Activated CD4-positive, alpha-beta T cell treated with anti-CD3 and anti-CD28 coated beads, Interleukin-2, amount 50 U/mL, for 16 hours (primary cell): ENCODE data around the gene PCDHGB3.
"Not testable (repeated sequence)": the region's sequence is repeated elsewhere in the genome, so short reads cannot be mapped to it uniquely, and the experiment has no call there.

Experiments used
- DNase-seq: peaks from one replicate; pipeline ENCODE4 v3.0.0-alpha.2; 2020

Gene PCDHGB3

GRCh38 chr5:141359790-141360426, 10.1 kb upstream of the PCDHGB3 start, which contains the start of gene PCDHGB2:
Gene PCDHGB2 (plus strand): TSS chr5:141359994. CDS start chr5:141360136, 142 bp downstream.
- DNase-seq, result no peak

GRCh38 chr5:141360685-141361084, 9.4 kb upstream of the PCDHGB3 start:
- DNase-seq, result no peak

DNA sequence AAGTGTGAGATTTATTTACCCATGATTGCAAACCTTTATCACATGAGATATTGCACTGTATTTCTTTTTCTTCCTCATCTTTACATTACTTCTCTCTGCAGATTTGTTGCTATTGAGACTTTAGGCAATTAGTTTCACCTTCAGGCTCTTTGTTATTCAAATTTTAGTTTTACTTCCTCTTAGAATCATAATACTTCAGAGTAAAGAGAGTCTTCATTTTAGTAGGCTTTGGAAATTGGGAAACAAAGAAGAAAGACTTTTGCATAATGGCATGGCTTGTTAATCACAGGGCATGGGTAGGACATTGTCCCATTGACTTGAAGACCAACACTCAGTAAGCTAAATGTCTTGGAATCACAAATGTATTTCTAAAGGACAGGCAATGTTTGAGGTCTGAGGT, 7.3 kb upstream of the PCDHGB3 start:
- DNase-seq, result no peak

- DNase-seq, result no peak
Observed at GRCh38 chr5:141363952-141364660, 5.9 kb upstream of the PCDHGB3 start, which contains the start of gene PCDHGA5. Gene PCDHGA5 (plus strand): TSS chr5:141364162. CDS start chr5:141364331, 169 bp downstream.

- DNase-seq, result no peak
Observed at GRCh38 chr5:141366016-141366896, 3.8 kb upstream of the PCDHGB3 start.

- no peak for DNase-seq
Observed at GRCh38 chr5:141371572-141372475, 1.8 kb downstream of the PCDHGB3 start.

GRCh38 chr5:141373673-141374317, 3.8 kb downstream of the PCDHGB3 start, which contains the start of gene PCDHGA6:
Gene PCDHGA6 (plus strand): TSS chr5:141373891. CDS start chr5:141374084, 193 bp downstream.
- peak; percentile 6 for DNase-seq

GRCh38 chr5:141374627-141375026, 4.6 kb downstream of the PCDHGB3 start:
- DNase-seq, result no peak

GRCh38 chr5:141375444-141376155, 5.6 kb downstream of the PCDHGB3 start:
- DNase-seq, result not testable (repeated sequence)

DNA sequence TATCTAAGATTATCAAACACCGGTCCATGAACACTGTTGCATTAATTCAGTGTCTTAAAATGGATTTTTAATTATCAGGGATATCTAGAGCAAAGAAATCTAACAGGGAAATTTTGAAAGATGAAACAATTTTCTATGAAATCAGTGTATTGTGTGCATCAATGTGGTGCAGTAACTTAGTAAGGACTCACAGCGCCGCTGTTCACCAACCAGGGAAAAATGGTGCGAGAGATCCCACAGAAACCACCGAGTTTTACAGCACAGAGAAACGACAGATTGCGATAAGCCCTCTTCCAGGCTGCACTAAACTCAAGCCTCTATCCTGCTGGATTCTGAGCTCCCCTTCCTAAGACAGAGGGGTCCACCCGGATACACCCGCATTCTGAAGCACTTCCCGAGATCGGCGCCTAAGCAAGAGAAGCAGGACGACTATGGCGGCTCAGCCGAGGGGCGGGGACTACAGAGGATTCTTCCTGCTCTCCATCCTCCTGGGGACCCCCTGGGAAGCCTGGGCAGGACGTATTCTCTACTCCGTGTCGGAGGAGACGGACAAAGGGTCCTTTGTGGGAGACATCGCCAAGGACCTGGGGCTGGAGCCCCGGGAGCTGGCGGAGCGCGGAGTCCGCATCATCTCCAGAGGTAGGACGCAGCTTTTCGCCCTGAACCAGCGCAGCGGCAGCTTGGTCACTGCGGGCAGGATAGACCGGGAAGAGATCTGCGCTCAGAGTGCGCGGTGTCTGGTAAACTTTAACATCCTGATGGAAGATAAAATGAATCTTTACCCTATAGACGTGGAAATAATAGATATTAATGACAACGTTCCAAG, 12.6 kb downstream of the PCDHGB3 start, which contains the start of gene PCDHGA7:
Gene PCDHGA7, plus strand, starts transcription at position 274 of the 826 bp plus-strand sequence. Its CDS starts 158 bp downstream, at position 432.
- DNase-seq, result no peak

DNA sequence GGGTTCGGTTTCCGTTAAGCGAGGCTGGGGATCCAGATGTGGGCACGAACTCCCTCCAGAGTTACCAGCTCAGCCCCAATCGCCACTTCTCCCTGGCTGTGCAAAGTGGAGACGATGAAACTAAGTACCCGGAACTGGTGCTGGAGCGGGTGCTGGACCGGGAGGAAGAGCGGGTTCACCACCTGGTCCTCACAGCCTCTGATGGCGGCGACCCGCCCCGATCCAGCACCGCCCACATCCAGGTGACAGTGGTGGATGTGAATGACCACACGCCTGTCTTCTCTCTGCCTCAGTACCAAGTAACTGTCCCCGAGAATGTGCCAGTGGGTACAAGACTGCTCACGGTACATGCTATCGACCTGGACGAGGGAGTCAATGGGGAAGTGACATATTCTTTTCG, 13.3 kb downstream of the PCDHGB3 start:
- no peak for DNase-seq

DNA sequence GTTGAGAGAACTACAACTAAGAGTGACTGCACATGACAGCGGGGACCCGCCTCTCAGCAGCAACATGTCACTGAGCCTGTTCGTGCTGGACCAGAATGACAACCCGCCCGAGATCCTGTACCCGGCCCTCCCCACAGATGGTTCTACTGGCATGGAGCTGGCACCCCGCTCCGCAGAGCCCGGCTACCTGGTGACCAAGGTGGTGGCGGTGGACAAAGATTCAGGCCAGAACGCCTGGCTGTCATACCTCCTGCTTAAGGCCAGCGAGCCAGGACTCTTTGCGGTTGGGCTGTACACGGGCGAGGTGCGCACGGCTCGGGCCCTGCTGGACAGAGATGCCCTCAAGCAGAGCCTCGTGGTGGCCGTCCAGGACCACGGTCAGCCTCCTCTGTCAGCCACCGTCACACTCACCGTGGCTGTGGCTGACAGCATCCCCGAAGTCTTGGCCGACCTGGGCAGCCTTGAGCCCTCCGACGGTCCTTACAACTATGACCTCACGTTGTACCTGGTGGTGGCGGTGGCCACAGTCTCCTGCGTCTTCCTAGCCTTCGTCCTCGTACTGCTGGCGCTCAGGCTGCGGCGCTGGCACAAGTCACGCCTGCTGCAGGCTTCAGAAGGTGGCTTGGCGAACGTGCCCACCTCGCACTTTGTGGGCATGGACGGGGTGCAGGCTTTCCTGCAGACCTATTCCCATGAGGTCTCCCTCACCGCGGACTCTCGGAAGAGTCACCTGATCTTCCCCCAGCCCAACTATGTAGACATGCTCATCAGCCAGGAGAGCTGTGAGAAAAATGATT, 14.6 kb downstream of the PCDHGB3 start:
- DNase-seq, result no peak

- DNase-seq, result peak; percentile 26
Observed at GRCh38 chr5:141387557-141388311, 17.7 kb downstream of the PCDHGB3 start, which contains the start of gene PCDHGB4. Gene PCDHGB4 (plus strand): TSS chr5:141387698. CDS start chr5:141387885, 187 bp downstream.

DNA sequence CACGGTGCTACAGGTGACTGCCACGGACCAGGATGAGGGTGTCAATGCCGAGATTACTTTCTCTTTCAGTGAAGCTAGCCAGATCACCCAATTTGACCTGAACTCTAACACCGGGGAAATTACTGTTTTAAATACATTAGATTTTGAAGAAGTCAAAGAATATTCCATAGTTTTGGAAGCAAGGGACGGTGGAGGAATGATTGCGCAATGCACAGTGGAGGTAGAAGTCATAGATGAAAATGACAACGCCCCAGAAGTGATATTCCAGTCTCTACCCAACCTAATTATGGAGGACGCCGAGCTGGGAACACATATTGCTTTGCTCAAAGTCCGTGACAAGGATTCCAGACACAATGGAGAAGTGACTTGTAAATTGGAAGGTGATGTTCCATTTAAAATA, 18.6 kb downstream of the PCDHGB3 start:
- DNase-seq, result no peak

- DNase-seq, result no peak
Observed at GRCh38 chr5:141389153-141390042, 19.4 kb downstream of the PCDHGB3 start.

- no peak for DNase-seq
Observed at GRCh38 chr5:141392429-141393198, 22.6 kb downstream of the PCDHGB3 start, which contains the start of gene PCDHGA8. Gene PCDHGA8 (plus strand): TSS chr5:141392633. CDS start chr5:141392814, 181 bp downstream.
